Astrocyte of the spinal cord (primary cell): ENCODE measurements around the gene FAM168A.
A peak's percentile ranks its signal among the peaks of the same experiment; 100 is the strongest.

Experiments
- DNase-seq: peaks from one replicate; pipeline ENCODE4 v3.0.0; 2011; ENCODE audit warnings: low read depth, low spot score
- H3K4me3 ChIP-seq: 2 replicates; pipeline ENCODE4 v1.5.1; 2011; ENCODE audit warnings: low read depth, mild to moderate bottlenecking, low read length, moderate library complexity
- CTCF ChIP-seq: IDR thresholded peaks from 2 replicates; pipeline ENCODE4 v1.5.1; 2012; ENCODE audit warnings: low read depth, mild to moderate bottlenecking, low read length, inconsistent platforms
- in situ Hi-C: cut with HindIII; loops from 2 replicates; pipeline ENCODE4 v1.10.0; 2017; ENCODE audit warnings: low sequenced_read_pairs

Gene FAM168A

GRCh38 chr11:73625696-73626318 lies 27.9 kb upstream of the FAM168A start:
- DNase-seq = peak; percentile 69
- in situ Hi-C loops = no loop called here
- no peak overlapping the region for H3K4me3 ChIP-seq
- TF ChIP-seq CTCF = peak; percentile 95

GRCh38 chr11:73623686-73624085 lies 25.8 kb upstream of the FAM168A start:
- in situ Hi-C loops = no loop called here
- no peak overlapping the region for H3K4me3 ChIP-seq

GRCh38 chr11:73622926-73623593 lies 25.1 kb upstream of the FAM168A start:
- H3K4me3 ChIP-seq = no peak overlapping the region
- in situ Hi-C loops = no loop called here
- TF ChIP-seq CTCF = no peak
- DNase-seq = no peak

More at GRCh38 chr11:73623686-73624085, 25.8 kb upstream of the FAM168A start:
- TF ChIP-seq CTCF = no peak
- DNase-seq = no peak

- no peak for DNase-seq
- in situ Hi-C loops = no loop called here
- no peak for TF ChIP-seq CTCF
- no peak overlapping the region for H3K4me3 ChIP-seq
These were observed 16.7 kb upstream of the FAM168A start for GRCh38 chr11:73614591-73614990.

GRCh38 chr11:73612601-73613140 lies 14.8 kb upstream of the FAM168A start:
- no peak for DNase-seq
- no peak for TF ChIP-seq CTCF
- in situ Hi-C loops = no loop called here
- H3K4me3 ChIP-seq = no peak overlapping the region

GRCh38 chr11:73598719-73599379 lies 937 bp upstream of the FAM168A start:
- in situ Hi-C loops = loop anchor here (10.0 kb wide), 1 partner anchor 174 kb away; no protein-coding TSS in a partner anchor
- no peak for TF ChIP-seq CTCF

More at GRCh38 chr11:73598719-73599379, 937 bp upstream of the FAM168A start:
- H3K4me3 ChIP-seq = peak overlapping the region; percentile 64
- no peak for DNase-seq
